ENCODE measurements around the gene RLBP1. TPM values are rescaled to one million over a fixed set of nuclear protein-coding genes. Genes with fewer than 3 reads are reported as not detected.

Gene RLBP1
- total RNA-seq, 1 experiment from 2014 or later = not detected

DNA sequence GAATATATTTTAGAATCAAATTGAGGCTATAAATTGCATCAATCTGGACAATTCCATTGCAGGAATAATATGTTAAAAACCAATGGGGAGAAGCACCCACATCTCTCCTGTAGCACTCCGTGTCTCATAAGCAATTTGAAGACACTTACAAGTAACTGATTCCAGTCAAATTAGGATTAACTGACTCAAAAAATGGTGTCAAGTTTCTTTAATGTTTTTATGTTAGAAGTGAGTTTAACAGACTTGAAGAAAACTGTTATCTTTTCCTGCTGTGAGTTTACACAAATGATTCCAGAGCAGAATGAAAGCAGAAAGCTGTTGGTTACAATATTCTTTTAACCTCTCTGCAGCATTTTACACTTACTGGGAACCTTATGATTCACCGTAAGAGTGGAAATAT, 23.2 kb downstream of the RLBP1 start (continued):
- TF ChIP-seq ATF1 (CRISPR knock-in tag; IDR thresholded peaks at IDR 0.05) = no peak
- TF ChIP-seq GTF2I (CRISPR knock-in tag; conservative IDR thresholded peaks at IDR 0.05) = no peak

DNA sequence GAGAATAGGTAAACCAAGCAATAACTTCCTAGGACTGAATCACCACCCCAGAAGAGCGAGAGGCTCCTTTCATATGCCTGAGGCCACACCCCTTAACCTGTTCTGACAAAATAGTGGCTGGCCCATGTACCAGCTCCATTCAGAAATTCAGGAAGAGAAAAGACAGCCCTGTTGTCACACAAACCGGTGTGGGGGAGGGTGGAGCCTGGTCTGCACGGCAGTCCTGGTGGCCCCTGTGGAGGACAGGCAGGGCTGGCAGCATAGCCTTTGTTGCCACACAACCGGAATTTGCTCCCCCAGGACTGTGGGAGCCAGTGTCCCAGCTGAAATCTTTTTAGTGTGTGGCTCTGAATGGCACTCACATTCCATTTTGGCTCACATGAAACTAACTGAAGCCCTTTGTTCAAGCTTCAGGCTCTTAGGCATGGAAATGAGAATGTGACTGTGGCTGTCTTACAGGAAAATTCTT, 23.8 kb downstream of the RLBP1 start:
- no peaks in the 10 kb centered on the region for H3K27me3 Mint-ChIP-seq (ENCODE audit: low read depth)

DNA sequence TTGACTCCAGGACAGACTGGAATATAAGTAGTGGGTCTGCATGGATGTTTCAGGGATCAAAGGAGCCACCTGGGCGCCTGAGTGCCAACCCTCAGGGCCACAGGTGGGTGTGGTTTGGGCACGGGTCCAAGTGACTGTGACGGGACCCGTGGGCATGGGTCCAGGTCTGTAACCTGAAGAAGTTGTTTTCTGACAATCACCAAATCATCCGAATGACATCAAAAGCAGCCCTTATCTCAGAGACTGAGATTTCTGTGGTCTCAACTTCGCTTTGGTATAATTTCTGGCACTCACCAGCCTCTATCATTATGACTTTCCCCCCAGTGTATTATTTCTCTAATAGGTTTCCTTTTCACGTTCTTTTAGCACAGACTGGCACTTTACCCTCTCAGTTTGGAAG, 24.4 kb downstream of the RLBP1 start:
- H3K36me3 Mint-ChIP-seq = peaks cover 8% of the 10 kb centered on the region; the same call in 1 of the 2 replicates
- peak overlapping the region; percentile 85 for H3K27ac Mint-ChIP-seq
- H3K4me3 Mint-ChIP-seq = no peak overlapping the region; the same call in 1 of the 2 replicates
- CTCF ChIA-PET = interaction anchor here (0.6 to 4.0 kb wide), 9 partner anchors 9 to 292 kb away, joined by 3 to 35 read pairs (median 6); partner anchors contain the start of genes ABHD2 and FANCI
- H3K9me3 Mint-ChIP-seq = no peaks in the 10 kb centered on the region
- no peak for ATAC-seq
- H3K27me3 Mint-ChIP-seq (ENCODE audit: low read depth) = no peaks in the 10 kb centered on the region
- DNase-seq (ENCODE audit: low spot score) = no peak
- POLR2A ChIA-PET = no interaction called here
- H3K4me1 Mint-ChIP-seq = peaks cover 58% of the 10 kb centered on the region
- TF ChIP-seq FOXK1 (CRISPR knock-in tag; IDR thresholded peaks at IDR 0.05) (no peak), ZNF416 (CRISPR knock-in tag; IDR thresholded peaks at IDR 0.05) (no peak)

More for the DNA sequence above, 23.8 kb downstream of the RLBP1 start:
- ChIA-PET CTCF (interaction anchor here (0.6 to 4.0 kb wide), 10 partner anchors 9 to 293 kb away, joined by 3 to 35 read pairs (median 5); partner anchors contain the start of genes ABHD2 and FANCI), POLR2A (no interaction called here)
- ATAC-seq = peak; percentile 84
- peaks cover 8% of the 10 kb centered on the region; the same call in 1 of the 2 replicates for H3K36me3 Mint-ChIP-seq
- TF ChIP-seq TEAD4 (CRISPR knock-in tag; IDR thresholded peaks at IDR 0.05) (0 out of 2 replicates have a peak, but pooled peaks have one; percentile 14), ZNF423 (CRISPR knock-in tag; IDR thresholded peaks at IDR 0.05) (no peak), TEAD1 (CRISPR knock-in tag; IDR thresholded peaks at IDR 0.05) (peak; percentile 58; the same call in 1 of the 2 replicates), FOXK1 (CRISPR knock-in tag; IDR thresholded peaks at IDR 0.05) (peak; percentile 34; the same call in 1 of the 2 replicates), ZBTB21 (CRISPR knock-in tag; IDR thresholded peaks at IDR 0.05; ENCODE audit: borderline replicate concordance) (no peak), RELA (CRISPR knock-in tag; IDR thresholded peaks at IDR 0.05; ENCODE audit: borderline replicate concordance) (no peak), ZNF121 (CRISPR knock-in tag; IDR thresholded peaks at IDR 0.05) (no peak), ZNF138 (CRISPR knock-in tag; conservative IDR thresholded peaks at IDR 0.05) (no peak), SP1 (CRISPR knock-in tag; conservative IDR thresholded peaks at IDR 0.05) (0 out of 2 replicates have a peak, but pooled peaks have one; percentile 25)
- TF ChIP-seq, protein P1, sequence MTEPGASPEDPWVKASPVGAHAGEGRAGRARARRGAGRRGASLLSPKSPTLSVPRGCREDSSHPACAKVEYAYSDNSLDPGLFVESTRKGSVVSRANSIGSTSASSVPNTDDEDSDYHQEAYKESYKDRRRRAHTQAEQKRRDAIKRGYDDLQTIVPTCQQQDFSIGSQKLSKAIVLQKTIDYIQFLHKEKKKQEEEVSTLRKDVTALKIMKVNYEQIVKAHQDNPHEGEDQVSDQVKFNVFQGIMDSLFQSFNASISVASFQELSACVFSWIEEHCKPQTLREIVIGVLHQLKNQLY (CRISPR knock-in tag; IDR thresholded peaks at IDR 0.05) = no peak
- TF ChIP-seq, protein P2, sequence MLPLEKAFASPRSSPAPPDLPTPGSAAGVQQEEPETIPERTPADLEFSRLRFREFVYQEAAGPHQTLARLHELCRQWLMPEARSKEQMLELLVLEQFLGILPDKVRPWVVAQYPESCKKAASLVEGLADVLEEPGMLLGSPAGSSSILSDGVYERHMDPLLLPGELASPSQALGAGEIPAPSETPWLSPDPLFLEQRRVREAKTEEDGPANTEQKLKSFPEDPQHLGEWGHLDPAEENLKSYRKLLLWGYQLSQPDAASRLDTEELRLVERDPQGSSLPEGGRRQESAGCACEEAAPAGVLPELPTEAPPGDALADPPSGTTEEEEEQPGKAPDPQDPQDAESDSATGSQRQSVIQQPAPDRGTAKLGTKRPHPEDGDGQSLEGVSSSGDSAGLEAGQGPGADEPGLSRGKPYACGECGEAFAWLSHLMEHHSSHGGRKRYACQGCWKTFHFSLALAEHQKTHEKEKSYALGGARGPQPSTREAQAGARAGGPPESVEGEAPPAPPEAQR (CRISPR knock-in tag; IDR thresholded peaks at IDR 0.05) = no peak
- TF ChIP-seq, protein P3, sequence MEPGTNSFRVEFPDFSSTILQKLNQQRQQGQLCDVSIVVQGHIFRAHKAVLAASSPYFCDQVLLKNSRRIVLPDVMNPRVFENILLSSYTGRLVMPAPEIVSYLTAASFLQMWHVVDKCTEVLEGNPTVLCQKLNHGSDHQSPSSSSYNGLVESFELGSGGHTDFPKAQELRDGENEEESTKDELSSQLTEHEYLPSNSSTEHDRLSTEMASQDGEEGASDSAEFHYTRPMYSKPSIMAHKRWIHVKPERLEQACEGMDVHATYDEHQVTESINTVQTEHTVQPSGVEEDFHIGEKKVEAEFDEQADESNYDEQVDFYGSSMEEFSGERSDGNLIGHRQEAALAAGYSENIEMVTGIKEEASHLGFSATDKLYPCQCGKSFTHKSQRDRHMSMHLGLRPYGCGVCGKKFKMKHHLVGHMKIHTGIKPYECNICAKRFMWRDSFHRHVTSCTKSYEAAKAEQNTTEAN (CRISPR knock-in tag; IDR thresholded peaks at IDR 0.05) = 0 out of 2 replicates have a peak, but pooled peaks have one; percentile 41
- TF ChIP-seq, protein P4, sequence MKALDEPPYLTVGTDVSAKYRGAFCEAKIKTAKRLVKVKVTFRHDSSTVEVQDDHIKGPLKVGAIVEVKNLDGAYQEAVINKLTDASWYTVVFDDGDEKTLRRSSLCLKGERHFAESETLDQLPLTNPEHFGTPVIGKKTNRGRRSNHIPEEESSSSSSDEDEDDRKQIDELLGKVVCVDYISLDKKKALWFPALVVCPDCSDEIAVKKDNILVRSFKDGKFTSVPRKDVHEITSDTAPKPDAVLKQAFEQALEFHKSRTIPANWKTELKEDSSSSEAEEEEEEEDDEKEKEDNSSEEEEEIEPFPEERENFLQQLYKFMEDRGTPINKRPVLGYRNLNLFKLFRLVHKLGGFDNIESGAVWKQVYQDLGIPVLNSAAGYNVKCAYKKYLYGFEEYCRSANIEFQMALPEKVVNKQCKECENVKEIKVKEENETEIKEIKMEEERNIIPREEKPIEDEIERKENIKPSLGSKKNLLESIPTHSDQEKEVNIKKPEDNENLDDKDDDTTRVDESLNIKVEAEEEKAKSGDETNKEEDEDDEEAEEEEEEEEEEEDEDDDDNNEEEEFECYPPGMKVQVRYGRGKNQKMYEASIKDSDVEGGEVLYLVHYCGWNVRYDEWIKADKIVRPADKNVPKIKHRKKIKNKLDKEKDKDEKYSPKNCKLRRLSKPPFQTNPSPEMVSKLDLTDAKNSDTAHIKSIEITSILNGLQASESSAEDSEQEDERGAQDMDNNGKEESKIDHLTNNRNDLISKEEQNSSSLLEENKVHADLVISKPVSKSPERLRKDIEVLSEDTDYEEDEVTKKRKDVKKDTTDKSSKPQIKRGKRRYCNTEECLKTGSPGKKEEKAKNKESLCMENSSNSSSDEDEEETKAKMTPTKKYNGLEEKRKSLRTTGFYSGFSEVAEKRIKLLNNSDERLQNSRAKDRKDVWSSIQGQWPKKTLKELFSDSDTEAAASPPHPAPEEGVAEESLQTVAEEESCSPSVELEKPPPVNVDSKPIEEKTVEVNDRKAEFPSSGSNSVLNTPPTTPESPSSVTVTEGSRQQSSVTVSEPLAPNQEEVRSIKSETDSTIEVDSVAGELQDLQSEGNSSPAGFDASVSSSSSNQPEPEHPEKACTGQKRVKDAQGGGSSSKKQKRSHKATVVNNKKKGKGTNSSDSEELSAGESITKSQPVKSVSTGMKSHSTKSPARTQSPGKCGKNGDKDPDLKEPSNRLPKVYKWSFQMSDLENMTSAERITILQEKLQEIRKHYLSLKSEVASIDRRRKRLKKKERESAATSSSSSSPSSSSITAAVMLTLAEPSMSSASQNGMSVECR (CRISPR knock-in tag; IDR thresholded peaks at IDR 0.05; ENCODE audit: borderline replicate concordance) = no peak
- H3K9me3 Mint-ChIP-seq = no peaks in the 10 kb centered on the region
- H3K4me3 Mint-ChIP-seq = peak overlapping the region; percentile 5; the same call in 1 of the 2 replicates
- H3K27ac Mint-ChIP-seq = peak overlapping the region; percentile 85
- H3K4me1 Mint-ChIP-seq = peaks cover 63% of the 10 kb centered on the region
- DNase-seq (ENCODE audit: low spot score) = peak; percentile 72
